ENCODE results near the gene CACNB4.

GRCh38 chr2:152100961-152101360, 2.1 kb upstream of the CACNB4 start:
- TF ChIP-seq, protein P1, sequence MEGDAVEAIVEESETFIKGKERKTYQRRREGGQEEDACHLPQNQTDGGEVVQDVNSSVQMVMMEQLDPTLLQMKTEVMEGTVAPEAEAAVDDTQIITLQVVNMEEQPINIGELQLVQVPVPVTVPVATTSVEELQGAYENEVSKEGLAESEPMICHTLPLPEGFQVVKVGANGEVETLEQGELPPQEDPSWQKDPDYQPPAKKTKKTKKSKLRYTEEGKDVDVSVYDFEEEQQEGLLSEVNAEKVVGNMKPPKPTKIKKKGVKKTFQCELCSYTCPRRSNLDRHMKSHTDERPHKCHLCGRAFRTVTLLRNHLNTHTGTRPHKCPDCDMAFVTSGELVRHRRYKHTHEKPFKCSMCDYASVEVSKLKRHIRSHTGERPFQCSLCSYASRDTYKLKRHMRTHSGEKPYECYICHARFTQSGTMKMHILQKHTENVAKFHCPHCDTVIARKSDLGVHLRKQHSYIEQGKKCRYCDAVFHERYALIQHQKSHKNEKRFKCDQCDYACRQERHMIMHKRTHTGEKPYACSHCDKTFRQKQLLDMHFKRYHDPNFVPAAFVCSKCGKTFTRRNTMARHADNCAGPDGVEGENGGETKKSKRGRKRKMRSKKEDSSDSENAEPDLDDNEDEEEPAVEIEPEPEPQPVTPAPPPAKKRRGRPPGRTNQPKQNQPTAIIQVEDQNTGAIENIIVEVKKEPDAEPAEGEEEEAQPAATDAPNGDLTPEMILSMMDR (IDR thresholded peaks at IDR 0.05) = no peak
- no peak for TF ChIP-seq POLR2A (IDR thresholded peaks at IDR 0.05)

All from prostate gland (tissue), 2 donors.